ENCODE measurements around the gene BRDT. TPM values are rescaled to one million over a fixed set of nuclear protein-coding genes. Genes with fewer than 3 reads are reported as not detected.

Gene BRDT
- polyA plus RNA-seq, 1 donor (not counting 4 experiments of a cell fraction or from before 2014, with no cell fraction given), result not detected

- Histone ChIP-seq H3K4me2 (ENCODE audit: control insufficient read depth, extremely low read depth, insufficient read depth, low read depth, low read length) (no peak overlapping the region), H3K4me3 (ENCODE audit: control insufficient read depth in 2 of 3, extremely low read depth in 1 of 3, insufficient read depth in 2 of 3, low read depth in 1 of 3, low read length in 3 of 3) (no peak overlapping the region), H3K27me3 (ENCODE audit: control insufficient read depth, extremely low read depth, insufficient read depth, low read length) (no peaks in the 10 kb centered on the region), H3K9me1 (ENCODE audit: control insufficient read depth, extremely low read depth, insufficient read depth, low read length) (no peaks in the 10 kb centered on the region), H3K9me3 (ENCODE audit: control insufficient read depth, low read depth, low read length) (no peaks in the 10 kb centered on the region), H3K9ac (ENCODE audit: control insufficient read depth, extremely low read depth, insufficient read depth, low read length) (no peak overlapping the region), H3K79me2 (ENCODE audit: control insufficient read depth, insufficient read depth, low read length) (no peaks in the 10 kb centered on the region), H3K4me1 (ENCODE audit: control insufficient read depth, extremely low read depth, insufficient read depth, low read length) (no peaks in the 10 kb centered on the region), H3K36me3 (ENCODE audit: control insufficient read depth in 2 of 2, extremely low read depth in 1 of 2, insufficient read depth in 2 of 2, low read length in 2 of 2) (no peaks in the 10 kb centered on the region), H3K27ac (ENCODE audit: control insufficient read depth, insufficient read depth, low read length) (no peak overlapping the region), H2AFZ (ENCODE audit: control insufficient read depth, low read length) (no peak overlapping the region), H4K20me1 (ENCODE audit: control insufficient read depth, extremely low read depth, insufficient read depth, low read length) (no peaks in the 10 kb centered on the region)
- FAIRE-seq, result no peak
- DNase-seq (ENCODE audit: low read depth, low spot score), result no peak
- dilution Hi-C loops (cut with MboI; ENCODE audit: extremely low pct_ligation_motif_present, low sequenced_read_pairs), result no loop called here
- TF ChIP-seq EZH2 (IDR thresholded peaks at IDR 0.05; ENCODE audit: low read length), result no peak
- no peak for TF ChIP-seq CTCF (optimal IDR thresholded peaks at IDR 0.05 in 1 of 3, IDR thresholded peaks at IDR 0.05 in 1 of 3, conservative IDR thresholded peaks at IDR 0.05 in 1 of 3; ENCODE audit: extremely low read depth in 1 of 3, insufficient read depth in 2 of 3, low read length in 3 of 3)
Measured at GRCh38 chr1:92037400-92037799, 88.2 kb downstream of the BRDT start.

DNA sequence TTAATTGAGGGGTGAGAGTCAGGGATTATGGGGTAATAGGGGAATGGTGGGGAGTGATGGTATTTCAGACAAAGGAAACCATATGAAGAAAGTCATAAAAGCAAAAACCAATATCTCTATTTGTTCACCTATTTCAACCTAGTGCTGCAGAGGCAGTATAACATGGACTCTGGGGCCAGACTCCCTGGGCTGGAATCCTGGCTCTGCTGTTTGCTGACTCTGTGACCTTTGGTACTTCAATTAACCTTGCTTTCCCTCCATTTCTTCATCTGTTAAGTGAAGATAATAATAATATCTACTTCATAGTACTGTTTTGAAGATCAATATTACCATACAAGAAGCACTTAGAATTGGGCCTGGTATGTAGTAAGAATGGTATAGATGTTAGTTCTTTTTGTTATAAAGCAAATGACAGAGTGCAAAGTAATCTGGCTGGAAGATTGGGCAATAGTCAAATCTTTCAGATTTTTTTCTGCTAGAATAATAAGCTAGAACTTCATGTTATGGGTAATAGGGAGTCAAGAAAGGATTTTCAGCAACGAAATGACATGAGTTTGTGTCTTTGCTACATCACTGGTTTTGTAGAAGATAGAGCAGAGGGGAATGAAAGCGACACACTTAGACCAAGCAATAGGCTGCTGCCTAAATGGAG is 89.6 kb downstream of the BRDT start:
- no peak for FAIRE-seq
- TF ChIP-seq EZH2 (IDR thresholded peaks at IDR 0.05; ENCODE audit: low read length), result no peak
- TF ChIP-seq CTCF (optimal IDR thresholded peaks at IDR 0.05 in 1 of 3, IDR thresholded peaks at IDR 0.05 in 1 of 3, conservative IDR thresholded peaks at IDR 0.05 in 1 of 3; ENCODE audit: extremely low read depth in 1 of 3, insufficient read depth in 2 of 3, low read length in 3 of 3), result no peak
- Histone ChIP-seq H3K9me3 (ENCODE audit: control insufficient read depth, low read depth, low read length) (no peaks in the 10 kb centered on the region), H3K9ac (ENCODE audit: control insufficient read depth, extremely low read depth, insufficient read depth, low read length) (no peak overlapping the region), H3K4me3 (ENCODE audit: control insufficient read depth in 2 of 3, extremely low read depth in 1 of 3, insufficient read depth in 2 of 3, low read depth in 1 of 3, low read length in 3 of 3) (no peak overlapping the region), H3K27ac (ENCODE audit: control insufficient read depth, insufficient read depth, low read length) (no peak overlapping the region), H2AFZ (ENCODE audit: control insufficient read depth, low read length) (no peak overlapping the region), H4K20me1 (ENCODE audit: control insufficient read depth, extremely low read depth, insufficient read depth, low read length) (no peaks in the 10 kb centered on the region), H3K79me2 (ENCODE audit: control insufficient read depth, insufficient read depth, low read length) (no peaks in the 10 kb centered on the region), H3K4me1 (ENCODE audit: control insufficient read depth, extremely low read depth, insufficient read depth, low read length) (no peaks in the 10 kb centered on the region), H3K27me3 (ENCODE audit: control insufficient read depth, extremely low read depth, insufficient read depth, low read length) (no peaks in the 10 kb centered on the region), H3K9me1 (ENCODE audit: control insufficient read depth, extremely low read depth, insufficient read depth, low read length) (no peaks in the 10 kb centered on the region), H3K36me3 (ENCODE audit: control insufficient read depth in 2 of 2, extremely low read depth in 1 of 2, insufficient read depth in 2 of 2, low read length in 2 of 2) (no peaks in the 10 kb centered on the region), H3K4me2 (ENCODE audit: control insufficient read depth, extremely low read depth, insufficient read depth, low read depth, low read length) (no peak overlapping the region)
- dilution Hi-C loops (cut with MboI; ENCODE audit: extremely low pct_ligation_motif_present, low sequenced_read_pairs), result no loop called here
- DNase-seq (ENCODE audit: low read depth, low spot score), result no peak

Measured in keratinocyte (primary cell).